MCF 10A (cell line): Measurements from ENCODE around the gene RTN4RL2. TPM values are rescaled to one million over a fixed set of nuclear protein-coding genes. Genes with fewer than 3 reads are reported as not detected.

Source experiments
- BruUV-seq: library from RNA; stranded (reverse); fragments of 400-500 nt; replicated peaks from 2 replicates; lab custom pipeline; 2021; lab: Mats Ljungman, UMichigan
- CTCF ChIA-PET: fragments of 300-600 bp; sonication (Branson Sonifier 250); formaldehyde crosslinking; extraction: SDS; loops from one replicate; lab custom pipeline; 2021; ENCODE audit warnings: antibody characterized with exemption, inconsistent platforms; lab: Yijun Ruan, JAX
- POLR2A ChIA-PET: fragments of 300-600, 350-650 bp; sonication (Branson Sonifier 250); formaldehyde crosslinking; extraction: SDS; loops from one replicate; lab custom pipeline; 2020; ENCODE audit warnings: antibody characterized with exemption, inconsistent platforms; lab: Yijun Ruan, JAX
- DNase-seq: peaks from one replicate; pipeline ENCODE4 v3.0.0-alpha.2; 2018; ENCODE audit not compliant: unreplicated experiment
- H3K27ac Mint-ChIP-seq: one replicate; pipeline ENCODE4 v1.8.0; 2022; ENCODE audit warnings: mild to moderate bottlenecking, low read depth, mixed read lengths; ENCODE audit not compliant: unreplicated experiment
- H3K27me3 Mint-ChIP-seq: one replicate; pipeline ENCODE4 v1.8.0; 2022; ENCODE audit warnings: mixed read lengths; ENCODE audit not compliant: insufficient read depth, unreplicated experiment
- H3K36me3 Mint-ChIP-seq: one replicate; pipeline ENCODE4 v1.8.0; 2022; ENCODE audit warnings: mild to moderate bottlenecking, moderate library complexity, mixed read lengths; ENCODE audit not compliant: insufficient read depth, unreplicated experiment
- H3K4me1 Mint-ChIP-seq: one replicate; pipeline ENCODE4 v1.8.0; 2022; ENCODE audit warnings: mixed read lengths; ENCODE audit not compliant: insufficient read depth, unreplicated experiment
- H3K4me3 Mint-ChIP-seq: one replicate; pipeline ENCODE4 v1.8.0; 2022; ENCODE audit warnings: mild to moderate bottlenecking, moderate library complexity, mixed read lengths; ENCODE audit not compliant: unreplicated experiment
- H3K9me3 Mint-ChIP-seq: one replicate; pipeline ENCODE4 v1.8.0; 2022; ENCODE audit warnings: mixed read lengths; ENCODE audit not compliant: unreplicated experiment
- intact Hi-C: fragments of 100-400 bp; cut with micrococcal nuclease; formaldehyde crosslinking; loops from 2 replicates; pipeline ENCODE4 v1.14.1; 2022
- total RNA-seq: library from RNA; stranded (reverse); gene quantifications from 2 replicates; pipeline ENCODE4 v1.2.3, GENCODE V29; 2022
- TF ChIP-seq, protein P1 (sequence below): fragments of 200-600 bp; IDR thresholded peaks from one replicate; pipeline ENCODE4 v1.8.0; 2022; ENCODE audit warnings: antibody characterized with exemption, mild to moderate bottlenecking; ENCODE audit not compliant: unreplicated experiment

RTN4RL2 gene
- total RNA-seq, 1 experiment from 2014 or later, result 2.0 TPM

DNA sequence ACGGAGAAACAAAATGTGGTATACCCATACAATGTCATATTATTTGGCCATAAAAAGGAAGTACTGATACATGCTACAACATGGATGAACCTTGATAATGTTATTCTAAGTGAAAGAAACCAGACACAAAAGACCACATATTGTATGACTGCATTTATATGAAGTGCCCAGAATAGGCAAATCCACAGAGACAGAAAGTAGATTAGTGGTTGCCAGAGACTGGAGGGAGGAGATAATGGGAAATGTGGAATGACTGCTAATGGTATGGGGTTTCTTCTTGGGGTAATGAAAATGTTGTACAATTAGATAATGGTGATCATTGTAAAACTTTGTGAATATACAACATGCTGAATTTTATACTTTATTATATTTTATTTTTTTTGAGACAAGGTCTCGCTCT, 60.8 kb downstream of the RTN4RL2 start:
- H3K36me3 Mint-ChIP-seq, result peaks cover 9% of the 10 kb centered on the region
- H3K27ac Mint-ChIP-seq, result no peak overlapping the region
- intact Hi-C loops, result no loop called here
- no TSS peak for BruUV-seq
- no peaks in the 10 kb centered on the region for H3K9me3 Mint-ChIP-seq
- H3K27me3 Mint-ChIP-seq, result no peaks in the 10 kb centered on the region
- ChIA-PET CTCF (interaction anchor here (0.6 to 6.9 kb wide), 8 partner anchors 15 to 192 kb away, joined by 3 to 58 read pairs (median 4); no protein-coding TSS in a partner anchor), POLR2A (interaction anchor here (0.7 kb wide), 2 partner anchors 28 to 94 kb away, joined by 3 to 5 read pairs; no protein-coding TSS in a partner anchor)
- TF ChIP-seq, protein P1, sequence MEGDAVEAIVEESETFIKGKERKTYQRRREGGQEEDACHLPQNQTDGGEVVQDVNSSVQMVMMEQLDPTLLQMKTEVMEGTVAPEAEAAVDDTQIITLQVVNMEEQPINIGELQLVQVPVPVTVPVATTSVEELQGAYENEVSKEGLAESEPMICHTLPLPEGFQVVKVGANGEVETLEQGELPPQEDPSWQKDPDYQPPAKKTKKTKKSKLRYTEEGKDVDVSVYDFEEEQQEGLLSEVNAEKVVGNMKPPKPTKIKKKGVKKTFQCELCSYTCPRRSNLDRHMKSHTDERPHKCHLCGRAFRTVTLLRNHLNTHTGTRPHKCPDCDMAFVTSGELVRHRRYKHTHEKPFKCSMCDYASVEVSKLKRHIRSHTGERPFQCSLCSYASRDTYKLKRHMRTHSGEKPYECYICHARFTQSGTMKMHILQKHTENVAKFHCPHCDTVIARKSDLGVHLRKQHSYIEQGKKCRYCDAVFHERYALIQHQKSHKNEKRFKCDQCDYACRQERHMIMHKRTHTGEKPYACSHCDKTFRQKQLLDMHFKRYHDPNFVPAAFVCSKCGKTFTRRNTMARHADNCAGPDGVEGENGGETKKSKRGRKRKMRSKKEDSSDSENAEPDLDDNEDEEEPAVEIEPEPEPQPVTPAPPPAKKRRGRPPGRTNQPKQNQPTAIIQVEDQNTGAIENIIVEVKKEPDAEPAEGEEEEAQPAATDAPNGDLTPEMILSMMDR, result no peak
- DNase-seq, result no peak
- H3K4me1 Mint-ChIP-seq, result no peaks in the 10 kb centered on the region
- no peak overlapping the region for H3K4me3 Mint-ChIP-seq

DNA sequence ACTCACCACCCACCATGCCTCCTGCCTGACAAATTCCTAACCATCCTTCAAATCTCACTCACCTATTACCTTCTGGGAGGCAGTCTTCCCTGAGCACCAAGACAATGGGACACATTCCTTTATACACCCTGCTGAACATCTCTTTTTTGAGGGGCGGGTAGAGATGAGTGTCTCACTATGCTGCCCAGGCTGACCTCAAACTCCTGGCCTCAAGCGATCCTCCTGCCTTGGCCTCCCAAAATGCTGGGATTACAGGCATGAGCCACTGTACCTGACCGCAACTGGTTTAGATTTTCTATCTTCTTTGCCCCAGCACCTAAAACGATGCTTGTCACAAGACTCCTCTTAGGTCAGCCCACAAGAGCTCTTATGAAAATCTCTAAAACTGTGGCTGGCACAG, 63.1 kb downstream of the RTN4RL2 start:
- H3K27me3 Mint-ChIP-seq, result no peaks in the 10 kb centered on the region
- no peak overlapping the region for H3K4me3 Mint-ChIP-seq
- TF ChIP-seq, protein P1, result no peak
- H3K4me1 Mint-ChIP-seq, result peaks cover 7% of the 10 kb centered on the region
- H3K9me3 Mint-ChIP-seq, result no peaks in the 10 kb centered on the region
- peaks cover 16% of the 10 kb centered on the region for H3K36me3 Mint-ChIP-seq
- intact Hi-C loops, result no loop called here
- no TSS peak for BruUV-seq
- POLR2A ChIA-PET, result no interaction called here
- no peak overlapping the region for H3K27ac Mint-ChIP-seq
- no peak for DNase-seq
- CTCF ChIA-PET, result interaction anchor here (0.6 to 8.1 kb wide), 5 partner anchors 14 to 68 kb away, joined by 3 to 254 read pairs (median 9); partner anchors contain the start of gene RTN4RL2

Other genes with a start within 250 kb of the RTN4RL2 start
- not detected in 2 replicates for gene APLNR, start 223.3 kb upstream of the RTN4RL2 start, total RNA-seq
- 198 and 202 TPM in 2 replicates for gene TNKS1BP1, start 135.6 kb upstream of the RTN4RL2 start, total RNA-seq
- gene SSRP1, start 124.6 kb upstream of the RTN4RL2 start, total RNA-seq, result 159 and 229 TPM in 2 replicates
- gene P2RX3, start 122.2 kb upstream of the RTN4RL2 start, total RNA-seq, result not detected in 2 replicates
- gene PRG3, start 79.4 kb upstream of the RTN4RL2 start, total RNA-seq, result not detected in 2 replicates
- gene PRG2, start 69.9 kb upstream of the RTN4RL2 start, total RNA-seq, result 0.25 TPM in 1 of 2 replicates, not detected in the other
- gene SLC43A3, start 33.4 kb upstream of the RTN4RL2 start, total RNA-seq, result 96.6 and 112 TPM in 2 replicates
- 1.7 and 3.2 TPM in 2 replicates for gene SLC43A1, start 55.2 kb downstream of the RTN4RL2 start, total RNA-seq
- 52.2 and 80.3 TPM in 2 replicates for gene TIMM10, start 70.2 kb downstream of the RTN4RL2 start, total RNA-seq
- not detected in 2 replicates for gene SMTNL1, start 77.1 kb downstream of the RTN4RL2 start, total RNA-seq
- gene UBE2L6, start 107.1 kb downstream of the RTN4RL2 start, total RNA-seq, result 17.0 and 17.3 TPM in 2 replicates
- 1.1 TPM in 1 of 2 replicates, not detected in the other for gene SERPING1, start 137.2 kb downstream of the RTN4RL2 start, total RNA-seq
- gene YPEL4, start 189.4 kb downstream of the RTN4RL2 start, total RNA-seq, result 0.16 TPM in 1 of 2 replicates, not detected in the other
- 8.6 and 9.2 TPM in 2 replicates for gene CLP1, start 197.2 kb downstream of the RTN4RL2 start, total RNA-seq
- 73.8 and 74.6 TPM in 2 replicates for gene ZDHHC5, start 207.6 kb downstream of the RTN4RL2 start, total RNA-seq